GM21360 (cell line): ENCODE results near the gene STAC2.

Experiments
- ATAC-seq: cut with Tn5 transposase; IDR thresholded peaks from one replicate; pipeline ENCODE4 v1.9.1; 2021; ENCODE audit warnings: mild to moderate bottlenecking, moderate library complexity; ENCODE audit not compliant: unreplicated experiment

Gene STAC2

GRCh38 chr17:39231591-39232551, 6.1 kb upstream of the STAC2 start:
- no peak for ATAC-seq

- ATAC-seq, result no peak
Observed at GRCh38 chr17:39231091-39231561, 5.4 kb upstream of the STAC2 start.

GRCh38 chr17:39230361-39230760, 4.6 kb upstream of the STAC2 start:
- ATAC-seq, result no peak

GRCh38 chr17:39229274-39229913, 3.6 kb upstream of the STAC2 start:
- no peak for ATAC-seq

GRCh38 chr17:39227364-39227919, 1.7 kb upstream of the STAC2 start:
- no peak for ATAC-seq

- no peak for ATAC-seq
Observed at GRCh38 chr17:39225959-39226683, 376 bp upstream of the STAC2 start.

- ATAC-seq, result no peak
Observed at GRCh38 chr17:39224778-39225307, 902 bp downstream of the STAC2 start.

- no peak for ATAC-seq
Observed at GRCh38 chr17:39223907-39224777, 1.6 kb downstream of the STAC2 start.

GRCh38 chr17:39222866-39223834, 2.6 kb downstream of the STAC2 start:
- no peak for ATAC-seq

GRCh38 chr17:39222151-39222550, 3.6 kb downstream of the STAC2 start:
- ATAC-seq, result no peak

- no peak for ATAC-seq
Observed at GRCh38 chr17:39221572-39221971, 4.2 kb downstream of the STAC2 start.

GRCh38 chr17:39219647-39220154, 6.0 kb downstream of the STAC2 start:
- no peak for ATAC-seq

- no peak for ATAC-seq
Observed at GRCh38 chr17:39218906-39219305, 6.8 kb downstream of the STAC2 start.

GRCh38 chr17:39217734-39218369, 7.9 kb downstream of the STAC2 start:
- no peak for ATAC-seq

GRCh38 chr17:39213852-39214251, 11.9 kb downstream of the STAC2 start:
- ATAC-seq, result no peak

- ATAC-seq, result no peak
Observed at GRCh38 chr17:39212841-39213480, 12.8 kb downstream of the STAC2 start.

GRCh38 chr17:39212195-39212810, 13.4 kb downstream of the STAC2 start:
- no peak for ATAC-seq
